HG03159 (cell line): ENCODE results near the gene LSAMP.

Experiments used
- ATAC-seq: cut with Tn5 transposase; IDR thresholded peaks from one replicate; pipeline ENCODE4 v1.9.1; 2021; ENCODE audit warnings: mild to moderate bottlenecking, moderate library complexity; ENCODE audit not compliant: unreplicated experiment

Gene LSAMP

GRCh38 chr3:116445311-116445841, at the start of gene LSAMP:
TSS of gene LSAMP (minus strand) at chr3:116445487.
- ATAC-seq: no peak

DNA sequence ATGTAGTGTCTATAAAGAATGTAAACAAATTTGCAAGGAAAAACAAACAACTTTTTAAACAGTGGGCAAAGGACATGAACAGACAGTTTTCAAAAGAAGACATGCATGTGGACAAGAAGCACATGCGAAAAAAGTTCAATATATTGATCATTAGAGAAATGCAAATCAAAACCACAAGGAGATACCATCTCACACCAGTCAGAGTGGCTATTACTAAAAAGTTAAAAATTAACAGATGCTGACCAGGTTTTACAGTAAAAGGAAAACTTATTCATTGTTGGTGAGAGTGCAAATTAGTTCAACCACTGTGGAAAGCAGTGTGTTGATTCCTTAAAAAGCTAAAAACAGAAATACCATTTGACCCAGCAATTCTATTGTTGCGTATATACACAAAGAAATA, 47.1 kb upstream of the LSAMP start:
- no peak for ATAC-seq

DNA sequence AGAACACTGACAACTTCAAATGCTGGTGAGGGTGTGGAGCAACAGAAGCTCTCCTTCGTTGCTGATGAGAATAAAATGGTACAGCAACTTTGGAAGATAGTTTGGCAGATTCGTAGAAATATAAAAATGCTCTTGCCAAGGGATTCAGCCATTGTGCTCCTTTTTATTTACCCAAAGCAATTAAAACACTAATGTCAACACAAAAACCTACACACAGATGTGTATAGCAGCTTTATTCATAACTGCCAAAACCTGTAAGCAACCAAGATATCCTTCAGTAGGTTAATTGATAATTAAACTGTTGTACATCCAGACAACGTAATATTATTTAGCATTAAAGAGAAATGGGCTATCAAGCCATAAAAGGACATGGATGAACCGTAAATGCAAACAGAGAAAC, 37.8 kb upstream of the LSAMP start:
- ATAC-seq: no peak

DNA sequence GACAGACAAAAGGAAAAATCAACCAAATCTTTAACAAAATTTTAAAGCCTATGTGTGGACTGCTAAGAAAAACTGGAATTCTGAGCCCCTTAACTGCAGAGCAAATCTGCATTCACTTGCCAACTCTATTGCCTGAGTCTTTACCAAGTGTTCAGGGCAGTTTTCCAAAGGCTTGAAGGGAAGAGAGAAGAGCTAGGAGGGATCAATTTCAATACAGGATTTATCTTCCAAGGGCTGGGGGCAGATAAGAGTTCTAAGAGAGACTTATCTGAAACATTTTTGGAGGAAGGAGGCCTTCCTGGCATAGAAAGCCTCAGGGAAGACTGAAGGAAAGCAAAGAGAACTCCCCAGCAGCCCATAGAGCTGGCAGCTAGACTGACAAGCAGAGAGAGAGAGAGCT, 31.4 kb upstream of the LSAMP start:
- ATAC-seq: no peak

- ATAC-seq: no peak
Measured at GRCh38 chr3:116474801-116475200, 29.5 kb upstream of the LSAMP start.

DNA sequence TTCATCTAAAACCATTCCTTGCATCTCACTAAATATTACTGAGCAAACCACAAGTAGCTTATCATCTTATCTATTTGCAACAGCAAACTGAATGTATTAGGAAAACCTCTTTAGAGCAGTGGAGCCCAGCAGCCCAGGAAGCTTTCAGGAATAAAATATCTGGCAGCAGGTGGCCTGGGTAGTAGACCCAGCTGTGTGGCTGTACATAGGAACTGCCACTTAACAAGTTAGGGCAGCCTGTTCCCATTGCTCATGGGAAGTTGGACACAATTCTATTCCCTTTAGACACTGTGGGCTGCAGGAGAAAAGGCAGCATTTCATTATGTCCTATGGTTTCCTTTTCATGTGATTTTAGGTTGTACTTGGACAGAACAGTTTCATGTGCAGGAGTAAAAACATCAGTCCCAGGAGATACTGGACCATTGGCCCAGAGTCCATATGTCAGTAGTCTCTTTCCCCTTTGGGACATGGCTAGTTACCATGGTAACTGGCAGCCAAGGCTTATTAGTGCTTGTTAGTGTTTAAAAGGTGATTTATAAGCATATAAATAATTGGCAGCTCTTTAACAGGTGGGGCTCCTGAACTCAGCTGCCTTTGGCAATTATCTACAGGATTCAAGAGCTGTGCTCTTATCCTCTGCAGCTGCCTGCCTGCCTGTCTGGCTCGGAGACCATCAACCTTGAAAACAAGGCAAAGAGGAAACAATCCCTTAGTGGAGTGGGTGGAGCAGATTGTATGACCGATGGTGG, 28.9 kb upstream of the LSAMP start:
- ATAC-seq: no peak

- no peak for ATAC-seq
Measured at GRCh38 chr3:116473602-116474001, 28.3 kb upstream of the LSAMP start.

DNA sequence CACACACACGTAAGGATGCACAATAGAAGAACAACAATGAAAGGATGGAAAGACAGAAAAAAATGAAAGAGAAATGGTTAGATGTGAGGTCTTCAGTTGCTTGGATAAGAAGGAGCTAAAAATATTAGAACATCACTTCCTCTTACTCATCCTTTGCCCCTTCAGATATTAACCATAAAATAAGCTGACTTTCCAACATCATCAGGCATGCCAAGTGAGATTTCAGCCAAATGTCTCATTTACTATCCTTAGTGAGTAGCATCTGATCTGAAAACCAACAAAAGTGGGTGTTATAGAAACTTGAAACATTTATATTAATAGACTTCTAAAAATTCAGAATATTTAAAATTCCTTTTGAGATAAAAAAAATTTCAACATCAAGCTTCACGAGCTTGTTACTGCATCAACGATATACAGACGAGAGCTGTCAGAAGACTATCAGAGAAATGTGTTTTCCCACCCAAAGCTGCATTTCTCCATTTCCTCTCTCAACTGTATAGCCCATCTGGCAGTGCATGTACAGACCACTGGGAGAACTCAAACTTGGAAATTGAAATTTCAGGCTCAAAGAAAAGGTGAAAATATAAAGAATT, 25.4 kb upstream of the LSAMP start:
- ATAC-seq: no peak

GRCh38 chr3:116469546-116469945, 24.3 kb upstream of the LSAMP start:
- no peak for ATAC-seq

GRCh38 chr3:116464276-116464798, 19.1 kb upstream of the LSAMP start:
- ATAC-seq: no peak

DNA sequence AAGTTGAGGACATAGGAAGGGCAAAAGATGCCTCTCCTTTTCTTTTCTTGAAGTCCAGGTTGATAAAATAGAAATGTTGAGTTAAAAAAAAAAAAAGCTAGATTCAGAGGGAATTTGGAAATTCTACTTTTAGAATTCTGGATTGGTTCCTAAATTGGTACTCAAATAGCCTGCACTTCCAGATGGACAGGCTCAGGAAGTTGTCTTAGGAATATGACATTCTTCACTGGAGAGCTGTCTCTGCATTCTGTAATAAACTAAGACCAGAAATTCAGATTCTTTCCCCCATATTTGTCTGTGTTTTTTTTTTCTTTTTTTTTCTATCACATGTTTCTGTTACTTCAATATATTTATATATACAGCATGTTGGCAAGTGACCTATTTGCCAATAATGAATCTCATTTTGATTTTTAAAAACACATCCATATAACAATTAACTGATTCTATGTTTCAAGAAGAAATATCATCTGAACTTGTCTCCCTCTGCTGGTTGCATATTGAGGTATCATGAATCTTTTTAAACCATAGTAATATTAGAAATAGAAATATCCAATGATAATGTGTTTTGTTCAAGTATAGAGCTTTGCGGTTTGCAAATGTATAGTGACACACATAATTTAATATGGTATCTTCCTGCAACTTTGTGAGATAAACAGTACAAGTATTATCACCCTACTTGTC, 8.5 kb upstream of the LSAMP start:
- ATAC-seq: no peak

- no peak for ATAC-seq
Measured at GRCh38 chr3:116449546-116450350, 4.5 kb upstream of the LSAMP start.

DNA sequence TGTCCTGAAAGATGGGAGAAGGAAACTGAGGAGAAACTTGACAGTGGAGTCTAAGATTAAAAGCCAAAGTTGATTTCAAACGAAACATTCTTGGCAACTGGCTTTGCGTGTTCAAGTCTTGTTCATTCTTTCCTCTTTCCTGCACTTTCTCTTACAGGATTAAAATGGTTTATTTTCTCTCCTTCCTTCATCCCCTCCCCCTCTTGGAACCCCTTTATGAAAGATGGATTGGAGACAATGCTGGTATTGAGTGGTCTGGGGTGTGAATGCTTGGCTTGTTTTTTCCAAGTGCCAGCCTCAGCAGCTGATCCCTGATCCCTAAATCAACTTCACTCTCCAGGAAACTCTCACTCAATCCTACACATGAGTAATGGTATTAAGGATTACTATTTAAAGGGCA, 703 bp upstream of the LSAMP start:
- no peak for ATAC-seq

GRCh38 chr3:116444819-116445310, 422 bp downstream of the LSAMP start:
- ATAC-seq: no peak

GRCh38 chr3:116444115-116444747, 1.1 kb downstream of the LSAMP start:
- ATAC-seq: no peak

GRCh38 chr3:116443191-116443661, 2.1 kb downstream of the LSAMP start:
- no peak for ATAC-seq

DNA sequence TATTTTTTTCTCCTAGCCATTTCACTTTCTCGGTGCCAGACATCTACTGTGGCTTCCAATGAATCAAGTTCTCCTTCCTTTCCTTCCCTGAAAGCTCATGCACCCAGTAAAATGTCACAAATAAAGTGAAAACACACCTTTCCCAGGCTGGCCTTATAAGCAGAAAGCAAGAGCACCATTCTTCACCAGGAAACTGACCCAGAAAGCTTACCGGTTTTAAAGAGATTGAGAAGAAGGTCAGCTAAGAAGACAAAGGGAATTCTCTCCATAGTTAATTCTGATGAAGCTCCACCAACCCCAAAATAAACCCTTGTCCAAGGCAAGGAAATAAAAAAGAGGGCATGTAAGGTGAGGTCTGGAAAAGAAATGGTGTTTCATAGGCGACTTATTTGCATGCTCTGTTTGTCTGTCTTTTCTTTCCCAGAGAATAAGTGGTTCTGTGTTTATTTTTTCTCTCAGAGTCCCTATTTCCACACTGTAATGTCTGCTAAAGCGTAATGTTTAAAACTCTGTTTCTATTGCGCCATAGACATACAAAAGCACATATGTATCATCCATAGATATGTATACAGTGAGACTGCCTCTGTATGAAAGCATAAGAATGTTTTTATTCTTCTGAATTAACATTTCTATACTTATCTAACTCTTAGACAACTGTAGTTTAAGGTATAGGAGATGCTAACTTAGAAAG, 2.8 kb downstream of the LSAMP start:
- no peak for ATAC-seq

GRCh38 chr3:116441652-116442051, 3.6 kb downstream of the LSAMP start:
- no peak for ATAC-seq

DNA sequence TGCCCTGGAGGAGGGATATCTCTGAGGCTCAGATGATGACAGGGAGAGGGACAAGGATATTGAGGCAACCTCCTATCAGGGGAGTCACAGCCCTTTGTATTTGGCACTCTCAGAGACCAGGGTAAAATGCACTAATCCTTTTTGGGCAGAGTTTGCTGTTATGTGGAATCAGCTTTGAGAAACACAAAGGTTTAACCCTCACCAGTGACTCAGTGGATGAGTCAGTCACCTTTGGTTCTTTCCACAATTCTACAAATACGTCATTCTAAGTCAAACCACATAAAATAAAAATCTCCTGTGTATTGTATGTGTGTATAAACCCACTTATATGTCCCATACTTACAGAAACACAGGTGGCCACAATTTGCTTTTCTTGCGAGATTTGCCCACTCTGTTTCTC, 5.1 kb downstream of the LSAMP start:
- ATAC-seq: no peak

DNA sequence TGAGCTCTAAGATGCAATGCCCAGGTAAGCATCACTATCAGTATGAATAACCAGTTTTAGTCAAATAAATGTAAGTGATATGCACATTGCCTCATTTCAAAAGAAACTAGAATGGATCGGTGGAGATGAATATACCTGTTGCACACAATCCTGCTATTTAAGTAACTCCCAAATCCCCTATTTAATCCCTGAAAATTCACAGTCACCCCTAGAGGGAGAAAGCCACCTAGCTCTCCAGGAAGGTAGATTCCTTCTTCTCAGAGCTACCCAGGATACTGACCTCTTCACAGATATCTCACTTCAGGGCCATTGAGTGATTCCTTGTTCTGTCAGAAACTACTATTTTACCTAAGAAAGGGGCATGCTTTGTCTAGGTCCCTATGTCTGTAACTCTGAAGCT, 11.7 kb downstream of the LSAMP start:
- ATAC-seq: no peak
